Muscle of leg (tissue), 11 donors: ENCODE results near the gene ATP2C1. TPM values are rescaled to one million over a fixed set of nuclear protein-coding genes. Genes with fewer than 3 reads are reported as not detected.

ENCODE experiments used
- DNase-seq: peaks from one replicate; pipeline ENCODE4 v3.0.0; 2013
- H3K27ac ChIP-seq: one replicate; pipeline ENCODE4 v1.5.1; 2013; ENCODE audit warnings: mild to moderate bottlenecking, low read length, control low read depth
- H3K27me3 ChIP-seq: one replicate; pipeline ENCODE4 v1.6.1; 2013; ENCODE audit warnings: low read length; ENCODE audit not compliant: control insufficient read depth, insufficient read depth
- H3K36me3 ChIP-seq: one replicate; pipeline ENCODE4 v1.6.1; 2013; ENCODE audit warnings: low read length; ENCODE audit not compliant: control insufficient read depth, insufficient read depth
- H3K4me1 ChIP-seq: one replicate; pipeline ENCODE4 v1.6.1; 2013; ENCODE audit warnings: low read length; ENCODE audit not compliant: control insufficient read depth, insufficient read depth
- H3K4me3 ChIP-seq: one replicate; pipeline ENCODE4 v1.5.1; 2013; ENCODE audit warnings: low read length, control low read depth
- H3K9me3 ChIP-seq: replicated peaks from 2 replicates; pipeline ENCODE4 v1.6.1; 2013; ENCODE audit warnings: low read depth, low read length; ENCODE audit not compliant: control insufficient read depth
- WGBS: methylation state at CpG from one replicate; pipeline ENCODE4 v1.1.5; 2013; ENCODE audit warnings: missing lambda C conversion rate; ENCODE audit not compliant: insufficient coverage; 5-methylcytosine and 5-hydroxymethylcytosine counted together
- polyA plus RNA-seq, 8 donors: library from polyadenylated mRNA; unstranded; fragments of 120-200 nt; gene quantifications; one replicate each; pipeline versions ENCODE4 v1.2.1 to v1.2.3, GENCODE V29; 2013; ENCODE audit warnings: inconsistent platforms in 1 of 8, low replicate concordance in 1 of 8; ENCODE audit not compliant: insufficient read length in 8 of 8, insufficient read depth in 1 of 8
- total RNA-seq: library from RNA; stranded (reverse); fragments of 120-200 nt; gene quantifications from one replicate; pipeline ENCODE4 v1.2.4, GENCODE V29; 2013

ATP2C1 gene
- total and polyA plus RNA-seq, 9 donors: 46.5 to 92.6 (median 63.0) TPM

GRCh38 chr3:130955481-130955880 lies 61.6 kb downstream of the ATP2C1 start:
- peaks cover 15% of the 10 kb centered on the region for H3K36me3 ChIP-seq
- no peaks in the 10 kb centered on the region for H3K4me1 ChIP-seq
- H3K9me3 ChIP-seq: no peaks in the 10 kb centered on the region
- DNase-seq: no peak
- H3K4me3 ChIP-seq: no peak overlapping the region
- H3K27ac ChIP-seq: no peak overlapping the region
- WGBS: 80% methylated on average over 2 of the region's 5 CpGs
- no peaks in the 10 kb centered on the region for H3K27me3 ChIP-seq

- Histone ChIP-seq H3K4me1 (no peaks in the 10 kb centered on the region), H3K36me3 (peaks cover 16% of the 10 kb centered on the region), H3K27ac (no peak overlapping the region), H3K9me3 (no peaks in the 10 kb centered on the region), H3K4me3 (no peak overlapping the region), H3K27me3 (no peaks in the 10 kb centered on the region)
- DNase-seq: no peak
- no CpG with 5 or more reads among the region's 1 CpG for WGBS
Observed at GRCh38 chr3:130956281-130956680, 62.4 kb downstream of the ATP2C1 start.

GRCh38 chr3:130956721-130957120 lies 62.8 kb downstream of the ATP2C1 start:
- no peak for DNase-seq
- H3K4me1 ChIP-seq: no peaks in the 10 kb centered on the region
- no CpG with 5 or more reads among the region's 3 CpGs for WGBS
- no peak overlapping the region for H3K27ac ChIP-seq
- no peak overlapping the region for H3K4me3 ChIP-seq
- H3K27me3 ChIP-seq: no peaks in the 10 kb centered on the region
- H3K9me3 ChIP-seq: no peaks in the 10 kb centered on the region
- H3K36me3 ChIP-seq: peaks cover 16% of the 10 kb centered on the region

- no peaks in the 10 kb centered on the region for H3K27me3 ChIP-seq
- H3K9me3 ChIP-seq: no peaks in the 10 kb centered on the region
- H3K4me1 ChIP-seq: no peaks in the 10 kb centered on the region
- DNase-seq: no peak
- no peak overlapping the region for H3K4me3 ChIP-seq
- 100% methylated on average over 2 of the region's 5 CpGs for WGBS
- no peak overlapping the region for H3K27ac ChIP-seq
- peaks cover 9% of the 10 kb centered on the region for H3K36me3 ChIP-seq
Observed at GRCh38 chr3:130960139-130960795, 66.4 kb downstream of the ATP2C1 start.

- no peaks in the 10 kb centered on the region for H3K27me3 ChIP-seq
- H3K36me3 ChIP-seq: peaks cover 7% of the 10 kb centered on the region
- H3K9me3 ChIP-seq: no peaks in the 10 kb centered on the region
- no peak overlapping the region for H3K27ac ChIP-seq
- H3K4me1 ChIP-seq: no peaks in the 10 kb centered on the region
- no peak overlapping the region for H3K4me3 ChIP-seq
- DNase-seq: no peak
Observed at GRCh38 chr3:130961458-130961857, 67.6 kb downstream of the ATP2C1 start.

- Histone ChIP-seq H3K27me3 (no peaks in the 10 kb centered on the region), H3K36me3 (peaks cover 11% of the 10 kb centered on the region), H3K4me1 (no peaks in the 10 kb centered on the region), H3K27ac (no peak overlapping the region), H3K4me3 (no peak overlapping the region), H3K9me3 (no peaks in the 10 kb centered on the region)
- WGBS: no CpG with 5 or more reads among the region's 2 CpGs
- no peak for DNase-seq
Observed at GRCh38 chr3:130963444-130963843, 69.6 kb downstream of the ATP2C1 start.

GRCh38 chr3:130963878-130964277 lies 70.0 kb downstream of the ATP2C1 start:
- no peaks in the 10 kb centered on the region for H3K9me3 ChIP-seq
- 90% methylated on average over 1 of the region's 3 CpGs for WGBS
- DNase-seq: no peak
- H3K4me3 ChIP-seq: no peak overlapping the region
- no peaks in the 10 kb centered on the region for H3K4me1 ChIP-seq
- H3K27me3 ChIP-seq: no peaks in the 10 kb centered on the region
- H3K27ac ChIP-seq: no peak overlapping the region
- peaks cover 10% of the 10 kb centered on the region for H3K36me3 ChIP-seq

- no peak for DNase-seq
- H3K27me3 ChIP-seq: no peaks in the 10 kb centered on the region
- no peak overlapping the region for H3K4me3 ChIP-seq
- WGBS: no CpG with 5 or more reads among the region's 2 CpGs
- H3K9me3 ChIP-seq: no peaks in the 10 kb centered on the region
- no peaks in the 10 kb centered on the region for H3K4me1 ChIP-seq
- H3K27ac ChIP-seq: no peak overlapping the region
- peaks cover 19% of the 10 kb centered on the region for H3K36me3 ChIP-seq
Observed at GRCh38 chr3:130967281-130967680, 73.4 kb downstream of the ATP2C1 start.

GRCh38 chr3:130968221-130968620 lies 74.3 kb downstream of the ATP2C1 start:
- H3K4me1 ChIP-seq: no peaks in the 10 kb centered on the region
- no peaks in the 10 kb centered on the region for H3K9me3 ChIP-seq
- no peak overlapping the region for H3K4me3 ChIP-seq
- WGBS: 95% methylated on average over 2 of the region's 3 CpGs
- H3K27ac ChIP-seq: no peak overlapping the region
- no peak for DNase-seq
- no peaks in the 10 kb centered on the region for H3K27me3 ChIP-seq
- peaks cover 21% of the 10 kb centered on the region for H3K36me3 ChIP-seq

- no CpG with 5 or more reads among the region's 2 CpGs for WGBS
- H3K36me3 ChIP-seq: peaks cover 23% of the 10 kb centered on the region
- no peaks in the 10 kb centered on the region for H3K4me1 ChIP-seq
- DNase-seq: no peak
- H3K27ac ChIP-seq: no peak overlapping the region
- no peaks in the 10 kb centered on the region for H3K27me3 ChIP-seq
- H3K4me3 ChIP-seq: no peak overlapping the region
- H3K9me3 ChIP-seq: no peaks in the 10 kb centered on the region
Observed at GRCh38 chr3:130969621-130970020, 75.7 kb downstream of the ATP2C1 start.

GRCh38 chr3:130971208-130971607 lies 77.3 kb downstream of the ATP2C1 start:
- no peak for DNase-seq
- peaks cover 28% of the 10 kb centered on the region for H3K36me3 ChIP-seq
- H3K9me3 ChIP-seq: no peaks in the 10 kb centered on the region
- H3K27me3 ChIP-seq: no peaks in the 10 kb centered on the region
- no peaks in the 10 kb centered on the region for H3K4me1 ChIP-seq
- H3K4me3 ChIP-seq: no peak overlapping the region
- H3K27ac ChIP-seq: no peak overlapping the region
